ENCODE data around the gene MRPS33.

GRCh38 chr7:140981951-140982350, 32.8 kb downstream of the MRPS33 start:
- TF ChIP-seq EZH2 (IDR thresholded peaks at IDR 0.05) (no peak), POLR2AphosphoS5 (IDR thresholded peaks at IDR 0.05; ENCODE audit: borderline replicate concordance, low read depth, low read length) (no peak), FOXP2 (optimal IDR thresholded peaks at IDR 0.05; ENCODE audit: control extremely low read depth, extremely low read length, insufficient read depth) (no peak)
